ENCODE results near the gene FGF23. TPM values are rescaled to one million over a fixed set of nuclear protein-coding genes. Genes with fewer than 3 reads are reported as not detected.

The FGF23 gene
- total RNA-seq, 1 experiment from 2014 or later, result not detected

- intact Hi-C loops (cut with micrococcal nuclease; ENCODE audit: unreplicated experiment), result no loop called here
- no peaks in the 10 kb centered on the region for H3K27me3 ChIP-seq (replicated peaks; ENCODE audit: insufficient read depth, low read depth, low read length, poor library complexity)
- no peaks in the 10 kb centered on the region for H3K36me3 ChIP-seq (ENCODE audit: insufficient read depth, low read length, poor library complexity, severe bottlenecking)
- no peak overlapping the region for H3K4me3 ChIP-seq (ENCODE audit: low read depth, low read length, poor library complexity, severe bottlenecking)
- TF ChIP-seq, protein P1, sequence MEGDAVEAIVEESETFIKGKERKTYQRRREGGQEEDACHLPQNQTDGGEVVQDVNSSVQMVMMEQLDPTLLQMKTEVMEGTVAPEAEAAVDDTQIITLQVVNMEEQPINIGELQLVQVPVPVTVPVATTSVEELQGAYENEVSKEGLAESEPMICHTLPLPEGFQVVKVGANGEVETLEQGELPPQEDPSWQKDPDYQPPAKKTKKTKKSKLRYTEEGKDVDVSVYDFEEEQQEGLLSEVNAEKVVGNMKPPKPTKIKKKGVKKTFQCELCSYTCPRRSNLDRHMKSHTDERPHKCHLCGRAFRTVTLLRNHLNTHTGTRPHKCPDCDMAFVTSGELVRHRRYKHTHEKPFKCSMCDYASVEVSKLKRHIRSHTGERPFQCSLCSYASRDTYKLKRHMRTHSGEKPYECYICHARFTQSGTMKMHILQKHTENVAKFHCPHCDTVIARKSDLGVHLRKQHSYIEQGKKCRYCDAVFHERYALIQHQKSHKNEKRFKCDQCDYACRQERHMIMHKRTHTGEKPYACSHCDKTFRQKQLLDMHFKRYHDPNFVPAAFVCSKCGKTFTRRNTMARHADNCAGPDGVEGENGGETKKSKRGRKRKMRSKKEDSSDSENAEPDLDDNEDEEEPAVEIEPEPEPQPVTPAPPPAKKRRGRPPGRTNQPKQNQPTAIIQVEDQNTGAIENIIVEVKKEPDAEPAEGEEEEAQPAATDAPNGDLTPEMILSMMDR (conservative IDR thresholded peaks at IDR 0.05; ENCODE audit: low read depth, low read length), result no peak
- TF ChIP-seq EZH2 (IDR thresholded peaks at IDR 0.05; ENCODE audit: borderline replicate concordance, low read depth, low read length, poor library complexity, severe bottlenecking), result no peak
- H3K4me1 ChIP-seq (ENCODE audit: insufficient read depth, low read length, poor library complexity, severe bottlenecking), result no peaks in the 10 kb centered on the region
- no TSS peak for BruUV-seq (replicated peaks)
- ChIA-PET CTCF (interaction anchor here (0.6 kb wide), 1 partner anchor 214 kb away, joined by 4 read pairs; a partner anchor contains a TSS), POLR2A (ENCODE audit: low non-redundant PET) (no interaction called here)
- no peaks in the 10 kb centered on the region for H3K9me3 ChIP-seq (ENCODE audit: low read depth, low read length, poor library complexity, severe bottlenecking)
- no peak overlapping the region for H3K27ac ChIP-seq (ENCODE audit: low read depth, low read length, poor library complexity, severe bottlenecking)
- DNase-seq (ENCODE audit: low spot score), result no peak
Measured at GRCh38 chr12:4324366-4324765, 55.1 kb downstream of the FGF23 start.

GRCh38 chr12:4323396-4323795 is 56.1 kb downstream of the FGF23 start:
- Histone ChIP-seq H3K27me3 (replicated peaks; ENCODE audit: insufficient read depth, low read depth, low read length, poor library complexity) (no peaks in the 10 kb centered on the region), H3K27ac (ENCODE audit: low read depth, low read length, poor library complexity, severe bottlenecking) (no peak overlapping the region), H3K4me3 (ENCODE audit: low read depth, low read length, poor library complexity, severe bottlenecking) (no peak overlapping the region), H3K4me1 (ENCODE audit: insufficient read depth, low read length, poor library complexity, severe bottlenecking) (no peaks in the 10 kb centered on the region), H3K36me3 (ENCODE audit: insufficient read depth, low read length, poor library complexity, severe bottlenecking) (no peaks in the 10 kb centered on the region), H3K9me3 (ENCODE audit: low read depth, low read length, poor library complexity, severe bottlenecking) (no peaks in the 10 kb centered on the region)
- BruUV-seq (replicated peaks), result no TSS peak
- ChIA-PET CTCF (interaction anchor here (0.6 kb wide), 1 partner anchor 95 kb away, joined by 7 read pairs; no protein-coding TSS in a partner anchor), POLR2A (ENCODE audit: low non-redundant PET) (no interaction called here)
- intact Hi-C loops (cut with micrococcal nuclease; ENCODE audit: unreplicated experiment), result no loop called here
- no peak for DNase-seq (ENCODE audit: low spot score)
- TF ChIP-seq, protein P1 (conservative IDR thresholded peaks at IDR 0.05; ENCODE audit: low read depth, low read length), result no peak
- no peak for TF ChIP-seq EZH2 (IDR thresholded peaks at IDR 0.05; ENCODE audit: borderline replicate concordance, low read depth, low read length, poor library complexity, severe bottlenecking)

GRCh38 chr12:4322726-4323125 is 56.8 kb downstream of the FGF23 start:
- Histone ChIP-seq H3K36me3 (ENCODE audit: insufficient read depth, low read length, poor library complexity, severe bottlenecking) (no peaks in the 10 kb centered on the region), H3K4me1 (ENCODE audit: insufficient read depth, low read length, poor library complexity, severe bottlenecking) (no peaks in the 10 kb centered on the region), H3K9me3 (ENCODE audit: low read depth, low read length, poor library complexity, severe bottlenecking) (no peaks in the 10 kb centered on the region), H3K27me3 (replicated peaks; ENCODE audit: insufficient read depth, low read depth, low read length, poor library complexity) (no peaks in the 10 kb centered on the region), H3K4me3 (ENCODE audit: low read depth, low read length, poor library complexity, severe bottlenecking) (no peak overlapping the region), H3K27ac (ENCODE audit: low read depth, low read length, poor library complexity, severe bottlenecking) (no peak overlapping the region)
- intact Hi-C loops (cut with micrococcal nuclease; ENCODE audit: unreplicated experiment), result no loop called here
- TF ChIP-seq, protein P1 (conservative IDR thresholded peaks at IDR 0.05; ENCODE audit: low read depth, low read length), result no peak
- no peak for TF ChIP-seq EZH2 (IDR thresholded peaks at IDR 0.05; ENCODE audit: borderline replicate concordance, low read depth, low read length, poor library complexity, severe bottlenecking)
- DNase-seq (ENCODE audit: low spot score), result no peak
- ChIA-PET CTCF (interaction anchor here (0.6 kb wide), 1 partner anchor 96 kb away, joined by 7 read pairs; no protein-coding TSS in a partner anchor), POLR2A (ENCODE audit: low non-redundant PET) (no interaction called here)
- no TSS peak for BruUV-seq (replicated peaks)

All from A673 (cell line).